Measurements from ENCODE around the gene KLK7.

The KLK7 gene

GRCh38 chr19:50928831-50929230 is 54.9 kb downstream of the KLK7 start:
- no peak for DNase-seq
